Panc1 (cell line): ENCODE data around the gene ZHX3. TPM values are rescaled to one million over a fixed set of nuclear protein-coding genes. Genes with fewer than 3 reads are reported as not detected.

Experiments used
- ATAC-seq: fragments of 200-7000 bp; cut with Tn5 transposase; 2 replicates; pipeline ENCODE4 v1.9.1; 2020; ENCODE audit warnings: mild to moderate bottlenecking, moderate library complexity
- BruUV-seq: library from RNA; stranded (reverse); fragments of 400-500 nt; replicated peaks from 2 replicates; lab custom pipeline; 2021; lab: Mats Ljungman, UMichigan
- CTCF ChIA-PET: fragments of 300-600 bp; sonication (Branson Sonifier 250); formaldehyde crosslinking; loops from one replicate; lab custom pipeline; 2022; ENCODE audit warnings: antibody characterized with exemption; lab: Charles Lee
- POLR2A ChIA-PET: fragments of 300-600 bp; sonication (Branson Sonifier 250); formaldehyde crosslinking; loops from one replicate; lab custom pipeline; 2022; ENCODE audit warnings: antibody characterized with exemption; lab: Charles Lee
- DNase-seq: peaks from one replicate; pipeline ENCODE4 v3.0.0-alpha.2; 2010; ENCODE audit warnings: low read depth, low spot score
- H3K27ac ChIP-seq: 2 replicates; pipeline ENCODE4 v1.5.1; 2011; ENCODE audit warnings: mild to moderate bottlenecking, low read length, inconsistent platforms
- H3K27me3 ChIP-seq: fragments of 200-500 bp; sonication (Bioruptor generic); 2 replicates; pipeline ENCODE4 v1.6.0; 2014; ENCODE audit warnings: low read length, inconsistent platforms; ENCODE audit not compliant: control insufficient read depth, insufficient read depth
- H3K36me3 ChIP-seq: fragments of 200-500 bp; sonication (Bioruptor generic); 2 replicates; pipeline ENCODE4 v1.5.1; 2014; ENCODE audit warnings: inconsistent platforms, mild to moderate bottlenecking, low read length, moderate library complexity; ENCODE audit not compliant: control insufficient read depth, insufficient read depth
- H3K4me1 ChIP-seq: 2 replicates; pipeline ENCODE4 v1.5.1; 2011; ENCODE audit warnings: inconsistent platforms, mild to moderate bottlenecking, low read length, moderate library complexity; ENCODE audit not compliant: control insufficient read depth, insufficient read depth
- H3K4me3 ChIP-seq, 2 experiments: 2 replicates each; pipeline ENCODE4 v1.5.1; 2011 to 2012; ENCODE audit warnings: low read depth in 2 of 2, low read length in 2 of 2, mild to moderate bottlenecking in 2 of 2, inconsistent platforms in 1 of 2, moderate library complexity in 1 of 2
- H3K9me3 ChIP-seq: fragments of 200-500 bp; sonication (Bioruptor generic); 2 replicates; pipeline ENCODE4 v1.5.1; 2014; ENCODE audit warnings: low read depth, mild to moderate bottlenecking, inconsistent platforms, low read length, moderate library complexity; ENCODE audit not compliant: control insufficient read depth, insufficient read depth
- CTCF ChIP-seq: fragments of 450-650 bp; IDR thresholded peaks from 2 replicates; pipeline ENCODE4 v1.5.1; 2017; ENCODE audit warnings: mild to moderate bottlenecking
- POLR2AphosphoS5 ChIP-seq: IDR thresholded peaks from 2 replicates; pipeline ENCODE4 v1.6.1; 2012; ENCODE audit warnings: mild to moderate bottlenecking, low read depth, low read length, moderate library complexity
- REST ChIP-seq, 2 experiments: IDR thresholded peaks; 2 replicates each; pipeline ENCODE4 v1.6.1; 2011 to 2012; ENCODE audit warnings: low read depth in 2 of 2, control low read depth in 1 of 2, low read length in 1 of 2, mild to moderate bottlenecking in 1 of 2, moderate library complexity in 1 of 2; ENCODE audit not compliant: insufficient read depth in 1 of 2
- SIN3A ChIP-seq: IDR thresholded peaks from 2 replicates; pipeline ENCODE4 v1.6.1; 2012; ENCODE audit warnings: low read depth, mild to moderate bottlenecking, low read length, moderate library complexity, borderline replicate concordance; ENCODE audit not compliant: insufficient read depth
- TCF7L2 ChIP-seq: IDR thresholded peaks from 2 replicates; pipeline ENCODE4 v1.6.1; 2011; ENCODE audit warnings: mild to moderate bottlenecking, low read depth, low read length, inconsistent platforms
- in situ Hi-C: cut with HindIII; loops from 2 replicates; pipeline ENCODE4 v1.10.0; 2016; ENCODE audit warnings: low sequenced_read_pairs, low pct_unique_long_range_greater_than_20kb
- intact Hi-C: fragments of 100-400 bp; cut with micrococcal nuclease; formaldehyde crosslinking; loops from one replicate; pipeline ENCODE4 v1.10.0; 2022; ENCODE audit not compliant: unreplicated experiment
- total RNA-seq: library from RNA; stranded (reverse); gene quantifications from one replicate; pipeline ENCODE4 v1.2.1, GENCODE V29; 2021; ENCODE audit not compliant: unreplicated experiment

Gene ZHX3
- total RNA-seq, 1 experiment from 2014 or later, result 19.8 TPM

GRCh38 chr20:41225091-41225490 is 92.4 kb downstream of the ZHX3 start:
- H3K36me3 ChIP-seq, result no peaks in the 10 kb centered on the region
- no peak overlapping the region for H3K27ac ChIP-seq
- CTCF ChIA-PET, result no interaction called here
- no peak overlapping the region for H3K4me3 ChIP-seq
- in situ Hi-C loops, result no loop called here
- no peak for ATAC-seq
- no peaks in the 10 kb centered on the region for H3K9me3 ChIP-seq
- no peaks in the 10 kb centered on the region for H3K4me1 ChIP-seq
- H3K27me3 ChIP-seq, result no peaks in the 10 kb centered on the region
- no peak for TF ChIP-seq TCF7L2
- TF ChIP-seq SIN3A, result no peak
- no peak for TF ChIP-seq REST (IDR thresholded peaks at IDR 0.05; ENCODE audit: insufficient read depth in 1 of 2, low read depth in 2 of 2, low read length in 1 of 2)
- TF ChIP-seq POLR2AphosphoS5, result no peak
- TF ChIP-seq CTCF, result no peak
- no peak for DNase-seq
- BruUV-seq, result no TSS peak
- intact Hi-C loops, result no loop called here
- POLR2A ChIA-PET, result no interaction called here

GRCh38 chr20:41224281-41224680 is 93.2 kb downstream of the ZHX3 start:
- POLR2A ChIA-PET, result interaction anchor here (0.6 kb wide), 1 partner anchor 78 kb away, joined by 3 read pairs; no protein-coding TSS in a partner anchor
- H3K4me3 ChIP-seq, result no peak overlapping the region
- no peaks in the 10 kb centered on the region for H3K9me3 ChIP-seq
- in situ Hi-C loops (no loop called here), intact Hi-C loops (no loop called here)
- TF ChIP-seq CTCF (no peak), REST (IDR thresholded peaks at IDR 0.05; ENCODE audit: insufficient read depth in 1 of 2, low read depth in 2 of 2, low read length in 1 of 2) (no peak), POLR2AphosphoS5 (no peak), TCF7L2 (no peak), SIN3A (no peak)
- H3K27ac ChIP-seq, result no peak overlapping the region
- DNase-seq (no peak), ATAC-seq (no peak)
- H3K27me3 ChIP-seq, result no peaks in the 10 kb centered on the region
- no peaks in the 10 kb centered on the region for H3K4me1 ChIP-seq
- CTCF ChIA-PET, result no interaction called here
- BruUV-seq, result no TSS peak
- no peaks in the 10 kb centered on the region for H3K36me3 ChIP-seq
